Activated naive CD4-positive, alpha-beta T cell treated with anti-CD3 and anti-CD28 coated beads, Interleukin-2, amount 10 ng/mL, durations not matched to agents 7 days and 5 days (primary cell): ENCODE results near the gene SCFD1.
A peak's percentile ranks its signal among the peaks of the same experiment; 100 is the strongest.
"Not testable (repeated sequence)": the region's sequence is repeated elsewhere in the genome, so short reads cannot be mapped to it uniquely, and the experiment has no call there.

Source experiments
- CTCF ChIA-PET: fragments of 350-600 bp; sonication (Branson Sonifier 250); formaldehyde crosslinking; loops from one replicate; lab custom pipeline; 2021; ENCODE audit warnings: antibody characterized with exemption; lab: Charles Lee
- DNase-seq: peaks from one replicate; pipeline ENCODE4 v3.0.0-alpha.2; 2020
- H3K27ac Mint-ChIP-seq: one replicate; pipeline ENCODE4 v1.8.0; 2021; ENCODE audit warnings: mild to moderate bottlenecking, moderate library complexity, mixed read lengths
- H3K27me3 Mint-ChIP-seq: one replicate; pipeline ENCODE4 v1.8.0; 2021; ENCODE audit warnings: mild to moderate bottlenecking, mixed read lengths
- H3K36me3 Mint-ChIP-seq: one replicate; pipeline ENCODE4 v1.8.0; 2021; ENCODE audit warnings: mixed read lengths
- H3K4me1 Mint-ChIP-seq: one replicate; pipeline ENCODE4 v1.8.0; 2021; ENCODE audit warnings: mixed read lengths
- H3K4me3 Mint-ChIP-seq: one replicate; pipeline ENCODE4 v1.8.0; 2021; ENCODE audit warnings: mild to moderate bottlenecking, moderate library complexity, mixed read lengths
- H3K9me3 Mint-ChIP-seq: one replicate; pipeline ENCODE4 v1.8.0; 2021; ENCODE audit warnings: mixed read lengths

SCFD1 gene

DNA sequence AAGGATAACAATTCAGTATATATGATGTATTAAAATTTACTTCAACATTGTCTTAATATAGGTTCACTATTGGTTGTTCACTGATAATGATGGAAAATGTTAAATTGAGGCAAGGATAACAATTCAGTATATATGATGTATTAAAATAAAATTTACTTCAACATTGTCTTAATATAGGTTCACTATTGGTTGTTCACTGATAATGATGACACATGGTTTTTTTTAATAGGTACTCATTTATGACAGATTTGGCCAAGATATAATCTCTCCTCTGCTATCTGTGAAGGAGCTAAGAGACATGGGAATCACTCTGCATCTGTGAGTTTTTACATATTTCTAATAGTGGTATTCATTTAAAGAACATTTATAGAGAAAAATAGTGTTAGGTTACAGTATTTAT is 8.1 kb downstream of the SCFD1 start:
- H3K27ac Mint-ChIP-seq, result no peak overlapping the region
- no peaks in the 10 kb centered on the region for H3K9me3 Mint-ChIP-seq
- no peak for DNase-seq
- no peak overlapping the region for H3K4me3 Mint-ChIP-seq
- H3K36me3 Mint-ChIP-seq, result peaks cover 26% of the 10 kb centered on the region
- H3K4me1 Mint-ChIP-seq, result peaks cover 2% of the 10 kb centered on the region
- CTCF ChIA-PET, result no interaction called here
- no peaks in the 10 kb centered on the region for H3K27me3 Mint-ChIP-seq

DNA sequence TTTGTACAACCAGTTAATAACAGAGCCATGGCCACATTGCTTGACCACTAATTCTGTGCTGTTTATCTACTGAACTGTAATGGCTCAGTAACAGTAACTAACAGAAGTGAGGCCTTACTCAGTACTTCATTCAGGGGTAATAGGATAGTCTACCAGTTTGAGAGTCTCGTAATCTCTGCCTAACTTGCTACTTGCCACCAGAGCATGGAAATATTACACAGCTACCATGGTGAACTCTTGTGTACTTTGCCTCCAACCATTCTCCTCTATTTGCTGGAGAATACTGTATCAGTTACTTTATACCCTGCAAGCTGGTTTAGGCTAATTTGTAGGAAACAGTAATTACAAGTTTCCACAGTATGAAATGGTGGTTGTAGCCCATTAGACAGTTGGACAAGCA is 10.6 kb downstream of the SCFD1 start:
- no peak for DNase-seq
- H3K4me1 Mint-ChIP-seq, result no peaks in the 10 kb centered on the region
- H3K27me3 Mint-ChIP-seq, result no peaks in the 10 kb centered on the region
- CTCF ChIA-PET, result no interaction called here
- H3K36me3 Mint-ChIP-seq, result peaks cover 44% of the 10 kb centered on the region
- H3K4me3 Mint-ChIP-seq, result no peak overlapping the region
- H3K27ac Mint-ChIP-seq, result no peak overlapping the region
- H3K9me3 Mint-ChIP-seq, result no peaks in the 10 kb centered on the region

DNA sequence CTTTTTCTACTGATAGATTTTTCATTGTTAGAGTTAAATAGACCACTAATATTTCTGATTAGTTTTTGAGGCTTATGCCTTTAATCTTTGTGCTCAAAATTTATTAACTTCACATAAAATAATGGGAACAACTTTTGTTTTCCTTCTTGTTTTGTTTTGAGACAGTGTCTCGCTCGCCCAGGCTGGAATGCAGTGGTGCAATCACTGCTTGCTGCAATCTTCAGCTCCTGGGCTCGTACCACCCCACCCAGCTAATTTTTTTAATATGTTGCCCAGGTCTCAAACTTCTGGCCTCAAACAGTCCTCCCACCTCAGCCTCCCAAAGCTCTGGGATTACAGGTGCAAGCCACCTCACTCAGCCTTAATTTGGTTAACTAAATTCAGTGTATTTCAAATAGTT is 16.8 kb downstream of the SCFD1 start:
- DNase-seq, result no peak
- H3K4me1 Mint-ChIP-seq, result no peaks in the 10 kb centered on the region
- H3K9me3 Mint-ChIP-seq, result no peaks in the 10 kb centered on the region
- H3K27me3 Mint-ChIP-seq, result no peaks in the 10 kb centered on the region
- H3K36me3 Mint-ChIP-seq, result peaks cover 54% of the 10 kb centered on the region
- no peak overlapping the region for H3K27ac Mint-ChIP-seq
- CTCF ChIA-PET, result no interaction called here
- no peak overlapping the region for H3K4me3 Mint-ChIP-seq

DNA sequence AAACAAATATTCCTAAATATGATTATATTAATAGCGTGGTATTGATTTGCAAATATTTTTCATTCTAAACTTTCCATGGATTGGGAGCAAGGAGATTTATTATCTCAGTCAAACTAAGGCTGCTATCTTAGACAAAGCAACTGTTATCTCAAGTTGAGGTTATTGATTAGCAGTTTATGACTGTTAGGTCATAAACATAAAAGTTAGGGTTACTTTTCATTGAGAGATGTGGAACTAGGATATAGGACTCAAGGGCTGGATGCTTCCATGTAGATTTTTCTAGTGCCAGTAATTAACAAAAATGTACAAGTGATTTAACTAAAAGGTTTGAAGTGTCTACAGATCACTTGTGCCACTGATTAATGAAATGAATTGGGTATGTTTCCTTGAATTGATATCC is 19.1 kb downstream of the SCFD1 start:
- Mint-ChIP-seq H3K4me3 (no peak overlapping the region), H3K27me3 (no peaks in the 10 kb centered on the region), H3K36me3 (peaks cover 56% of the 10 kb centered on the region), H3K4me1 (no peaks in the 10 kb centered on the region), H3K27ac (no peak overlapping the region), H3K9me3 (peaks cover 9% of the 10 kb centered on the region)
- no peak for DNase-seq
- CTCF ChIA-PET, result no interaction called here

DNA sequence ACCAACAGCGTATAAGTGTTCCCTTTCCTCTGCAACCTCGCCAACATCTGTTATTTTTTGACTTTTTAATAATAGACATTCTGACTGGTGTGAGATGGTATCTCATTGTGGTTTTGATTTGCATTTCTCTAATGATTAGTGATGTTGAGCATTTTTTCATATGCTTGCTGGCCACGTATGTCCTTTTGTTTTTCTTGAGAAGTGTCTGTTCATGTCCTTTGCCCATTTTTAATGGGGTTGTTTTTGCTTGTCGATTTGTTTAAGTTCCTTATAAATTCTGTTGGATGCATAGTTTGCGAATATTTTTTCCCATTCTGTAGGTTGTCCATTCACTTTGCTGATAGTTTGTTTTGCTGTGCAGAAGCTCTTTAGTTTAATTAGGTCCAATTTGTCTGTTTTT is 22.3 kb downstream of the SCFD1 start:
- CTCF ChIA-PET, H3K27ac Mint-ChIP-seq, H3K4me3 Mint-ChIP-seq, DNase-seq, H3K9me3 Mint-ChIP-seq, H3K4me1 Mint-ChIP-seq, H3K27me3 Mint-ChIP-seq: not testable (repeated sequence)
- H3K36me3 Mint-ChIP-seq, result peaks cover 53% of the 10 kb centered on the region

DNA sequence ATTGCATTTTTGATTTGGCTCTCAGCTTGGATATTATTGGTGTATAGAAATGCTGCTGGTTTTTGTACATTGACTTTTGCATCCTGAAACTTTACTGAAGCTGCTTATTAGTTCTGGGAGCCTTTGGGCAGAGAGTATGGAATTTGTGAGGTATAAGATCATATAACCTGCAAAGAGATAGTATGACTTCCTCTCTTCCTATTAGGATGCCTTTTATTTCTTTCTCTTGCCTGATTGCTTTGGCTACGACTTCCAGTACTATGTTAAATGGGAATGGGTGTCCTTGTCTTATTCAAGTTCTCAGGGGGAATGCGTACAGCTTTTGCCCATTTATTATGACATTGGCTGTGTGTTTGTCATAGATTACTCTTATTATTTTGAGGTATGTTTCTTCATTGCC is 23.5 kb downstream of the SCFD1 start:
- Mint-ChIP-seq H3K27ac (no peak overlapping the region), H3K36me3 (peaks cover 50% of the 10 kb centered on the region), H3K27me3 (no peaks in the 10 kb centered on the region), H3K9me3 (peaks cover 9% of the 10 kb centered on the region), H3K4me1 (no peaks in the 10 kb centered on the region), H3K4me3 (no peak overlapping the region)
- no peak for DNase-seq
- CTCF ChIA-PET, result interaction anchor here (0.6 kb wide), 1 partner anchor 1428 kb away, joined by 3 read pairs; no protein-coding TSS in a partner anchor

DNA sequence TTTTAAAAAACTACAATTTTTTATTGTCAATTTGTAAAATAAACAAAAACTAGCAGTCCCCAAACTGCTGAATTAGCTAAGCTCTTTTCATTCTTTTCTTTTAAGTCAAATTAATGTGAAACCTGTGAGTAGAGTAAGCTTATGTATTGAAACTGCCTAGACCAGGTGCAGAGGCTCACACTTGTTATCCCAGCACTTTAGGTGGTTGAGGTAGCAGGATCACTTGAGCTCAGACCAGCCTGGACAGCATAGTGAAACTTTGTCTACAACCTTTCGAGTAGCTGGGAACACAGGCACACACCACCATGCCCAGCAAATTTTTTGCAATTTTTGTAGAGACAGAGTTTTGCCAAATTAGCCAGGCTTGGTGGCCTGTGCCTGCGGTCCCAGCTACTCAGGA is 26.4 kb downstream of the SCFD1 start:
- Mint-ChIP-seq H3K4me3 (no peak overlapping the region), H3K36me3 (peaks cover 52% of the 10 kb centered on the region), H3K27ac (no peak overlapping the region), H3K27me3 (no peaks in the 10 kb centered on the region), H3K9me3 (peaks cover 9% of the 10 kb centered on the region), H3K4me1 (no peaks in the 10 kb centered on the region)
- no peak for DNase-seq
- CTCF ChIA-PET, result no interaction called here

DNA sequence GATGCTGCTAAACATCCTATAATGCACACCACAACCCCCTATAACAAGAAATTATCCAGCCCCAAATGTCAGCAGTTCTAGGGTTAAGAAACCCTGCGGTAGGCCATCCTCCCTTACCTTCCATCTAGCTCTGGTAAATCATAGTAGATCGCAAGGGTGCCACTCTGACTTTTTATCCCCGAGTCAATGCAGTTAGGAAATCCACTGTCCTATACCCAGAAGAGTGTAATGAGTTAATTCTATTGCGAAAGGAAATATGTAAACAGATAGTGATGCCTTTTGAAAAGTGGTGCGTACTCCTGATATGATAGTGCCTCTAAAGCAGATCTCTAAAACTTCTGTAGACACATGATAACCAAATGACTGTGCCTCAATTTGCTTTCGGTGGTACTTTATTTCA is 29.8 kb downstream of the SCFD1 start:
- Mint-ChIP-seq H3K4me3 (no peak overlapping the region), H3K9me3 (no peaks in the 10 kb centered on the region), H3K27me3 (no peaks in the 10 kb centered on the region), H3K4me1 (no peaks in the 10 kb centered on the region), H3K36me3 (peaks cover 27% of the 10 kb centered on the region), H3K27ac (no peak overlapping the region)
- DNase-seq, result no peak
- CTCF ChIA-PET, result no interaction called here

DNA sequence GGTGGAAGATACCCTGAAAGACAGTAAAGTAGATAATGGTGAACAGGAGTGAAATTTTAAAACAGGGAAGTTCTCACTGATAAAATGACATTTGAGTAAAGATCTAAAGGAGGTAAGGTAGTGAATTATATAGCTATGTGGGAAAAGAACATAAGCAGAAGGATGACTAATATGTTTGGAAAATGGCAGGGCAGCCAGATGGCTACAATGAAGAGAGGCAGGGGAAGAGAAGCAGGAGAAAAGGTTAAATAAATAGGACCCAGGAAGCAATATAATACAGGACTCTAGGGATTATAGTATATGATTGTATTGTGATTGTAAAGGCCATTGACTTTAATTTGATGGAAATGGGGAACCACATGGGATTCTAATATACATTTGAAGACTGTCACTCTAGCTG is 33.0 kb downstream of the SCFD1 start:
- CTCF ChIA-PET, result interaction anchor here (0.6 to 1.1 kb wide), 4 partner anchors 33 to 708 kb away, joined by 3 to 7 read pairs (median 4); partner anchors contain the start of gene SCFD1
- no peak overlapping the region for H3K4me3 Mint-ChIP-seq
- DNase-seq, result no peak
- no peak overlapping the region for H3K27ac Mint-ChIP-seq
- no peaks in the 10 kb centered on the region for H3K9me3 Mint-ChIP-seq
- H3K4me1 Mint-ChIP-seq, result no peaks in the 10 kb centered on the region
- H3K36me3 Mint-ChIP-seq, result peaks cover 24% of the 10 kb centered on the region
- H3K27me3 Mint-ChIP-seq, result no peaks in the 10 kb centered on the region

DNA sequence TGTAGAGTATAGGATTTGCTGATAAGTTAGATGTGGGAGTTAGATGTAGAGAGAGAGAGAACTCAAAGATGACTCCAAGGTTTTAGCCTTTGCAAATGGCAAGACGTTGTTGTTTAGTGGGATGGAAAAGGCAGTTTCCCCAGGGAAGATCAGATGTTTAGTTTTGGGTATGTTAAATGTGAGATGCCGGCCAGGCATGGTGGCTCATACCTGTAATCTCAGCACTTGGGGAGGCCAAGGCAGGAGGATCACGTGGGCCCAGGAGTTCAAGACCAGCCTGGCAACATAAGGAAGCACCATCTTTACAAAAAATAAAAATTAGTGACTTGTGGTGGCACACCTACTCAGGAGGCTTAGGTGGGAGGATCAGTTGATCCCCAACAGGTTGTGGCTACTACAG is 33.5 kb downstream of the SCFD1 start:
- Mint-ChIP-seq H3K27me3 (no peaks in the 10 kb centered on the region), H3K4me1 (no peaks in the 10 kb centered on the region), H3K36me3 (peaks cover 24% of the 10 kb centered on the region), H3K27ac (no peak overlapping the region), H3K9me3 (no peaks in the 10 kb centered on the region), H3K4me3 (no peak overlapping the region)
- DNase-seq, result no peak
- CTCF ChIA-PET, result interaction anchor here (0.9 kb wide), 1 partner anchor 425 kb away, joined by 3 read pairs; no protein-coding TSS in a partner anchor

DNA sequence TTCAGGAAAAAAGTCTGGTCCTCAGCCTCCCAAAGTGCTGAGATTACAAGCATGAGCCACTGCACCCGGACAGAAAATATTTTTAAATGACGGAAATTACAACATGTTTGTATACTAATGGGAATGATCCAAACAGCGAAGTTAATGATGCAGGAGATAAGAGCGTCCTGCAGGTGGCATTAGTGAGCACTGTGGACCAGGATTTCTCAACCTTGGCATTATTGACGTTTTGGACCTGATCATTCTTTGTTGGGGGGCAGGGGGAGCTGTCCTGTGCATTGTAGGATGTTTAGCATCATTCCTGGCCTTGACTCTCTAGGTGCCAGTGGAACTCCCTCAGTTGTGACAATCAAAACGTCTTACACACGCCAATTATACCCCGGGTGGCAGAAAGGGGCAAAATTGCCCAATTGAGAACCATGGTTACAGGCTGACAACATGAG is 34.1 kb downstream of the SCFD1 start:
- no peak overlapping the region for H3K27ac Mint-ChIP-seq
- no peak overlapping the region for H3K4me3 Mint-ChIP-seq
- peaks cover 28% of the 10 kb centered on the region for H3K36me3 Mint-ChIP-seq
- H3K9me3 Mint-ChIP-seq, result no peaks in the 10 kb centered on the region
- CTCF ChIA-PET, result interaction anchor here (0.7 to 0.8 kb wide), 3 partner anchors 10 to 63 kb away, joined by 3 read pairs; no protein-coding TSS in a partner anchor
- no peaks in the 10 kb centered on the region for H3K4me1 Mint-ChIP-seq
- H3K27me3 Mint-ChIP-seq, result no peaks in the 10 kb centered on the region
- peak; percentile 43 for DNase-seq

DNA sequence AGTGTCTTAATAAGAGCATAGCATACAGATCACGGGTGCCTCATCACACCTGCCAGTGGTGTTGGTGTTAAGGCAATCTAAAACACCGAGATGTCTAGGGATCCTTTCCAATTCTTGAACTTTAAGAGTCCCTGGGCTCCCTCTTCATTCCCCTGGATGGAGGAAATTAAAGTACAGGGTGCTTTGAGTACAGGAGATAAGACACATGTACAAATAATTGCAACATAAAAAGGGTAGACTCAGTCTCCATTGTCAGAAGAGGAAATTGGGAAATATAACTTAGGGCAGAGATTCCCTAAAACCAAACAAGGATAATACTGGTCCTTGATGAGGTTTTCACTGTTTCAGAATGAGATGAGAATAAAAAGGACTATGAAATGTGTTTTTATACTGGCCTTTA is 34.9 kb downstream of the SCFD1 start:
- no peaks in the 10 kb centered on the region for H3K9me3 Mint-ChIP-seq
- no peaks in the 10 kb centered on the region for H3K4me1 Mint-ChIP-seq

DNA sequence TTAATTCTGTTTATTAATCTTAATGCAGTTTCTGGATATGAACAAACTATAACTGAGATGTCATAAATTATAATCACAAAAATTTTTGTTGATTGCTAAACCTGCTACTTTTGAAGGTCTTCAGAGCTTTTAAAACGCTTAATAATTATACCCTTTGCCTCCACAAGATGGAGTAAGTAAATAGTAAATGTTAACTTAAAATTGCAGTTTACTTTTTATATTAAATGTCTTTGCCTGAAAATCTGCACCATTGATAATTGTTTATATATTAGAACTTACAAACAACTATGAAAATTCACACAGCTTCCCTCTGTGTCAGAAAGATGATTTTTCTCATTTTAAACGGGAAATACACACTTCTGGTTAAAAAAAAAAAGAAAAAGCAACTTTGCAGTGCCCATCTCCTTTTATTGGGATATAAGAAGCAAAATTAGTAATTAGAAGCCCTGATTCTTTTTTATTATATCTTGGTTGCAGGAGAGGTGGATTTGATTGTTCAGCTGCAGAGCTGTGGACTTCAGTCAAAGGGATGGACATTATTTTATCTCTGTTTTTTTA is 35.6 kb downstream of the SCFD1 start:
- no peaks in the 10 kb centered on the region for H3K9me3 Mint-ChIP-seq
- no peak for DNase-seq
- no peaks in the 10 kb centered on the region for H3K4me1 Mint-ChIP-seq
- no peak overlapping the region for H3K27ac Mint-ChIP-seq
- H3K27me3 Mint-ChIP-seq, result no peaks in the 10 kb centered on the region
- no peak overlapping the region for H3K4me3 Mint-ChIP-seq
- peaks cover 29% of the 10 kb centered on the region for H3K36me3 Mint-ChIP-seq
- CTCF ChIA-PET, result interaction anchor here (1.1 kb wide), 1 partner anchor 8 kb away, joined by 3 read pairs; no protein-coding TSS in a partner anchor

More for the DNA sequence above, 34.9 kb downstream of the SCFD1 start:
- Mint-ChIP-seq H3K36me3 (peaks cover 24% of the 10 kb centered on the region), H3K4me3 (no peak overlapping the region), H3K27me3 (no peaks in the 10 kb centered on the region), H3K27ac (no peak overlapping the region)
- DNase-seq, result no peak
- CTCF ChIA-PET, result interaction anchor here (0.7 to 1.1 kb wide), 3 partner anchors 9 to 64 kb away, joined by 3 read pairs; no protein-coding TSS in a partner anchor

DNA sequence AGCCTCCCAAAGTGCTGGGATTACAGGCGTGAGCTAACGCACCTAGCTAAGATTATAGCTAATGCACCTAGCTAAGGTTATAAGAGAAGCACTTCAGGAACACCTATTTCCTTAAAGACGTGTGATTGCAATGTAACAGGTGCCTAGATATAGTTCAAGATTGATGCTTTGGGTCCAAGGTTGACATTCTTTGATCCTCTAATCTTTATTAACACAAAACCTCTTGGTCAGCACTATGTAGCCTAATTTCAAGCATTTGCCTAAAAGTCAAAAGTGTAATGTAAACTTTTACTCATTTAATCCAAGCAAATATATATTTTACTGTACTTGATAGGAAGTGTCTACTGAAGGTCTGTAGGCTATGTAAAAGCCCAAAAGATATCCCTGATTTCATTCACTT is 36.5 kb downstream of the SCFD1 start:
- Mint-ChIP-seq H3K4me3 (no peak overlapping the region), H3K4me1 (no peaks in the 10 kb centered on the region), H3K9me3 (no peaks in the 10 kb centered on the region), H3K36me3 (peaks cover 30% of the 10 kb centered on the region), H3K27ac (no peak overlapping the region), H3K27me3 (no peaks in the 10 kb centered on the region)
- DNase-seq, result no peak
- CTCF ChIA-PET, result interaction anchor here (1.1 kb wide), 1 partner anchor 247 kb away, joined by 4 read pairs; no protein-coding TSS in a partner anchor

DNA sequence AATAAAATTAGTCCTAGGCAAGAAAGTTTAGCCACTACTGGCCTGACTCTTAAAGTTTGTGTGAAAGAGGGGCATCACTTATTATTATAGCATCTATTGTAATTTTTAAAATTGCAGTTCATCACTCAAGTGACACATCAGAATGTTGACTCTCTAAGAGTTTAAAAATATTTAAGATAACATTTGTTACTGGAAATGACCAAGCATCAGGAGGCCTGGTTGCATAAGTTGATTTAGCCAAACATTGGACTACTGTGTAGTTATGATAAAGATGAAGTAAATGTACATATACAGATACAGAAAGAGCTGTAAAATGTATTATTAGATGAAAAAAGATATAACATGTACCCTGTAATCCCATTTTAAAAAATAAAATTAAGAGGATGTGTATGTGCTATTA is 47.5 kb downstream of the SCFD1 start:
- Mint-ChIP-seq H3K4me1 (no peaks in the 10 kb centered on the region), H3K36me3 (peaks cover 30% of the 10 kb centered on the region), H3K9me3 (peaks cover 4% of the 10 kb centered on the region), H3K27ac (no peak overlapping the region), H3K27me3 (no peaks in the 10 kb centered on the region), H3K4me3 (no peak overlapping the region)
- DNase-seq, result no peak
- CTCF ChIA-PET, result no interaction called here
